NCI-H146 treated with DMSO at 0.1 percent for 48 hours (cell line): ENCODE results near the gene MACROH2A2.
A peak's percentile ranks its signal among the peaks of the same experiment; 100 is the strongest.
"Not testable (repeated sequence)": the region's sequence is repeated elsewhere in the genome, so short reads cannot be mapped to it uniquely, and the experiment has no call there.

Experiments
- DNase-seq: peaks from one replicate; lab custom pipeline; 2025; ENCODE audit not compliant: unreplicated experiment; lab: John Stamatoyannopoulos, UW

MACROH2A2 gene

DNA sequence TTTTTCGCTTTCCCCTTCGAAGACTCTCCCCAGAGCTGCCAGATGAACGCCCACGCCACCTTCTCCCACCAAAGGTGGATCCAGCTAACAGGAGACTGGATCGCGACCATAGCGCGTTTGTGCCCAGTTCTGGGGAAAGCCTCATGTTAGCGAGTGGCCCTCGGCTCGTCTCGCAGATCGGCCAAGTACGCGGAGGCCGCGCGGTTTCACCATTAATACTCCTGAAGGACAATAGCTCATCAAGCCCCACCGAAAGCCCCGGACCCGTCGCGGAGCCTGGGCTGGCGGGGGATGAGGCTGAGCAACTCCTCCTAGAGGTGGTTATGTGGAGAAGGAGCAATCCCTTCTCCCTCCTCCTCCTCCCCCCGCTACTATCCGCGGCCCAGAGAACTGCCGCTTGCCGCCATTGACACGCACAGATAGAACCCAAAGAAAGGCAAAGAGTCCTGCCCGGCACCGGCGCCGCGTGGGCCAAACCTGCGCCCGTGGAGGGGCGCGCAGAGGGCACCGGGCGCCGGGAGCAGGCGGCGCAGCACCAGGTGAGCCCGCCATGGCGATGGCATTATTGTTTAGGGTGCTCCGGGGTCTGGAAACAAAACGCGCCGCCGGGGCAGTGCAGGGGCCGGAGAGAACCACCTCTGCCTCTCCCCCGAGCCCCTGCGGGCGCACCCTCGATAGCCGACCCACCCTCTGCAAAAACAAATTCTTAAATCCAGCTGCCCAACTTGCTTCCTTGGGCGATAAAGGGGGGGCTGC, at the start of gene MACROH2A2:
Gene MACROH2A2, plus strand, starts transcription at position 385 of the 756 bp plus-strand sequence. CDS start 22,813 bp downstream, outside the sequence.
- DNase-seq: peak; percentile 65

- peak; percentile 39 for DNase-seq
Measured at GRCh38 chr10:70007116-70007820, 45.4 kb upstream of the MACROH2A2 start.

DNA sequence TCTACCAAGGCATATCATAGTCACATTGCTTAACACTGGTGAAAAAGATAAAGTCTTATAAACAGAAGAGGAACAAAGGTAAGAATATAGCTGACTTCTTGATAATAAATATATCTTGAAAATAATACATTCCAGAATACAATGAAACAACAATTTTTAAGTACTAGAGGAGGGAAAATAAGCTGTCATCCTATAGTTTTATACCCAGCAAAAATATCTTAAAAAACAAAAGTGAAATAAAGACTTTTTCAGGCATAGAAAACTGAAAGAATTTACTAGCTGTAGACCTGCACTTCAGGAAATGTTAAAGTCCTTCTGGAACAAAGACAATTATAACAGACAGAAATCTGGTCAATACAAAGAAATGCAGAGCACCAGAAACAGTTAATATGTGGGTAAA, 21.4 kb upstream of the MACROH2A2 start:
- no peak for DNase-seq

GRCh38 chr10:70032667-70033289, 19.9 kb upstream of the MACROH2A2 start:
- DNase-seq: no peak

DNA sequence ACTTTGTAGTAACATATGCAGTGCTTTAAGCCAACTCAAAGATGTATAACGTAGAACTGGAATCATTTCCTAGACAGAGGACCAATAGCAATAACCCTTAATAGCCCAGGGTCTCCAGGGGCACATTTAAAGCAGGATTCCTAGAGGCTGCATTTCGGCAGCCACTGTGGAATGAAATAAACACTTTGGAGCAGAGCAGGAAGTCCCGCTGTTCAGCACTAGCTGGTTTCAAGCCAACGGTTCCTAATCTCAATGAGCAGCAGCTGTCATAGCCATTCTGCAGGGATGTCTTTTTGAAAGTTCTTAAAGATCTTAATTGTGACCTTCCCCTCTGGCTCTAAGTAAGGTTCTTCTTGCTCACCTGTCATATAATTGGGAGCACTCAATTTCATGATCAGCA, 18.4 kb upstream of the MACROH2A2 start:
- no peak for DNase-seq

DNA sequence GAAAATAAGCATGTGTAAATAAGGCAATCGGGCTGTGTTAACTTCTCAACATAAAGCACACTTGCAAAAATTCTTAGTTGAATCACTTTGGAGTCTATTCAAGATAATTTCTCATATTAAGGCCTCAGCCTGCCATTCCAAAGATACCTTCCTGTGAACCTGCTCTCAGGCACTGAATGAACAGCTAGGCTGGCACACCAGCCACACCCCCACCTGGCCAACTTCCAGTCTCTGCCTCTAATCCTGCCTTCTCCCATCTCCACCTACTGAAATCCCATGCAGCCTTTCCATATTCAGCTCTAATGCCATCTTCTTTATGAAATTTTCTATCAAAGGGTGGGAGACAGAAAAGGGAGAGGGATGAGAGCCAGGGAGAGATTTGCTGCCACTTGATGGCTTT, 17.1 kb upstream of the MACROH2A2 start:
- DNase-seq: no peak

- DNase-seq: no peak
Measured at GRCh38 chr10:70038923-70039322, 13.7 kb upstream of the MACROH2A2 start.

- DNase-seq: no peak
Measured at GRCh38 chr10:70041016-70041415, 11.6 kb upstream of the MACROH2A2 start.

GRCh38 chr10:70041739-70042138, 10.9 kb upstream of the MACROH2A2 start:
- DNase-seq: not testable (repeated sequence)

- DNase-seq: not testable (repeated sequence)
Measured at GRCh38 chr10:70047066-70047465, 5.6 kb upstream of the MACROH2A2 start.

DNA sequence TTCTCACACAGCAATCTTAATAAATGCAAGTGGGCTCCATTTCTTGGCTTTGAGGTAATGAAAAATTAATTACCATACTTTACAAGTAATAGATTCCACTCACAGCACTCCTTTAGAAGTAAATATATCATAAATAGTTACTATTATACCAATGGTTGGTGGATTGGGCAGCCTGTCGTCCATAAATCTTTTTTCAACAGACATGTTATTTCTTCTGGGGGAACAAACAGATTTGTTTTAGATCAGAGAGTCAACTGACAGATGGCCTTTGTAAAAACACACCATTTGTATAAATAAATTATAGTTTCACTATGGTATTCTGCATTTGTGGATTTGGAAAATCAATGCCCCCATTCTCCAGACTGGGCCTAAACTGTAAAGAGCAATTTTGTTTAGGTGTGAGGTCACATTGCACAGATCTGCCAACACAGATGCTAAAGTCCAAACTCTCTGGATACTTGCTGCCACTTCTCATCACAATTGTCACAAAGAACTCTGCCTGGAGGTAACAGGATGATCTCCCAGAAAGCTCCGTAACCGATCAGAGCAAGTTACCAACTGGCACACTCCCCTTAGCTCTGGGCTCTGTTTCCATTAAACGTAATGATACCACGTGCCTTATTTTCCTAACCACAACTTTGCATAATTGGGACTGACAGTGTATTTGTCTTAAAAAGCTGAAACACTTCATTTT, 4.5 kb upstream of the MACROH2A2 start:
- DNase-seq: no peak

DNA sequence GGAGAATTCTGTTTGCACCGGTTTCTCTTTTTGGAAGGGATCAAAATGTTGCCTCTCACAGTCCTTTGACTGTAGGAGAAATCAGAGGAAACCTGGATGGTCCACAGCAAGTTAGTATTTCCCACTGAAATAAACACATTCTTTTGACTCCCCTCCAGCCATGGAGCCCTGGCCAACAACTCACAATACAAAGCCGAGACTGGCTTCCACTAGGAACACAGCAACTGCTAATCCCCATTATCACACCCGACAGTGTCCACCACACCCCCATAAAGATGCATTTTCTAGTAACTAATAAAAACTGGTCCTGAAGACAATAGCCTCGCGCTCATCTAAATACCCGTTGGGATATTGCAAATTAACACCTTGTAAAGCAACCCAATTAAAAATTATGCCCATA, 798 bp upstream of the MACROH2A2 start:
- DNase-seq: no peak

- DNase-seq: no peak
Measured at GRCh38 chr10:70053218-70053840, 683 bp downstream of the MACROH2A2 start.

GRCh38 chr10:70053841-70054288, 1.2 kb downstream of the MACROH2A2 start:
- DNase-seq: no peak

GRCh38 chr10:70054902-70055301, 2.3 kb downstream of the MACROH2A2 start:
- no peak for DNase-seq

DNA sequence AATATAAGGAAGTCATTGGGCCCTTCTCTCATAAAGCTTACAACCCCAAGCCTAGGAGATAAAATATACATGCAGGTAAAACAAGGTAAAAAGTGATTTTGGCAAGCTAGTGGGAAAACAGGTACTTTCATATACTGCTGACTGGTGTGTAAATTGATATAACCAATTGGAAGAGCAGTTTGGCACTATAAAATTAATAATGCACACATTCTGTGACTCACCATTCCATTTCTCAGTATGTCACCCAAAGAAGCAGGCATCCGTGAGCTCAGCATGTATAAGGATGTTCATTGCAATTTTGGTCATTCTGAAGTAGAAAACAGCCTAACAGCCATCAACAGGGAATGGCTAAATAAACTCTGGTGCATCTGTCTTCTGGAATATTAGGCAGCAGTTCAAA, 2.9 kb downstream of the MACROH2A2 start:
- DNase-seq: no peak

DNA sequence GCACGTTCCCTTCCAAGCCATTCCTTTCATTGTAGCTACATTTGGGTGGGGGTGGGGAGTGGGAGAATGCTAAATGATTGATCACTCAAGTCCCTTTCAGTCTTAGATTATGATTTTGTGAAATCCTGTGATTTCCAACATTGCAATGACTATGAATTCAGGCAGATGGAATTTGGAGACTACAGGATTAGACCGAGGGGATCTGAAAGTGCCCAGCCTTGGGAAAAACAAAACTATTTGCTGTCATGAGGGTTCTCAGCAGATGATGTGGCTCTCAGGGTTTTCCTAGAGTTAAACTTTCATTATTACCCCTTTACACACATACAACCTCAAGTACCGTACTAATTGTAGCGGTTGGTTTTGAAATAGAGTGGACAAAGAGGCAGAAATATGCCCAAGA, 4.7 kb downstream of the MACROH2A2 start:
- no peak for DNase-seq

GRCh38 chr10:70060389-70060788, 7.7 kb downstream of the MACROH2A2 start:
- DNase-seq: no peak

- no peak for DNase-seq
Measured at GRCh38 chr10:70063418-70064098, 10.9 kb downstream of the MACROH2A2 start.

DNA sequence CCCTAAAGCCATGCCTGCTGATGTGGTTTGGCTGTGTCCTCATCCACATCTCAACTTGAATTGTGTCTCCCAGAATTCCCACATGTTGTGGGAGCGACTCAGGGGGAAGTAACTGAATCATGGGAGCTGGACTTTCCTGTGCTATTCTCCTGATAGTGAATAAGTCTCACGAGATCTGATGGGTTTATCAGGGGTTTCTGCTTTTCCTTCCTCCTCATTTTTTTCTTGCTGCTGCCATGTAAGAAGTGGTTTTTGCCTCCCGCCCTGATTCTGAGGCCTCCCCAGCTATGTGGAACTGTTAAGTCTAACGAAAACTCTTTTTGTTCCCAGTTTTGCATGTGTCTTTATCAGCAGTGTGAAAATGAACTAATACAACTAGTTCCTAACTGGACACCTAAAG, 11.8 kb downstream of the MACROH2A2 start:
- no peak for DNase-seq
